ENCODE measurements around the gene PRR11.

DNA sequence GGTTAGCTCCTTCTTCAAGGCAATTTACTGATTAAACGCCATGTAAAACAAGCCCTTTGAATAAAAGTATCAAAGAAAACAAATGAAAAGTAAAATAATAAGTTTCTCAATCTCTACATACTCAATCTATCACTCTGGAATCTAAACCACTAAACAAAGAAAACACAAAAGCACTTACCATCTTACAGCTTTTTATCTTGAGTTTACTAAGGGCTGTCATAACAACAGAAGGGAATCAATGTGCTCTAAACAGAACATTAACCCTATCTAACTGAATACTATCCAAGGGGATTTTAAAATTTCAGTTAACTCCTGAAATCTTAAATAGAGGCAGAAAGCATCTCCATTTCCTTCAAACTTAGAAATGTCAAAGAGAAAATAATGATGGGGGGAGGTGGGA is 4.0 kb upstream of the PRR11 start:
- TF ChIP-seq, protein P1, sequence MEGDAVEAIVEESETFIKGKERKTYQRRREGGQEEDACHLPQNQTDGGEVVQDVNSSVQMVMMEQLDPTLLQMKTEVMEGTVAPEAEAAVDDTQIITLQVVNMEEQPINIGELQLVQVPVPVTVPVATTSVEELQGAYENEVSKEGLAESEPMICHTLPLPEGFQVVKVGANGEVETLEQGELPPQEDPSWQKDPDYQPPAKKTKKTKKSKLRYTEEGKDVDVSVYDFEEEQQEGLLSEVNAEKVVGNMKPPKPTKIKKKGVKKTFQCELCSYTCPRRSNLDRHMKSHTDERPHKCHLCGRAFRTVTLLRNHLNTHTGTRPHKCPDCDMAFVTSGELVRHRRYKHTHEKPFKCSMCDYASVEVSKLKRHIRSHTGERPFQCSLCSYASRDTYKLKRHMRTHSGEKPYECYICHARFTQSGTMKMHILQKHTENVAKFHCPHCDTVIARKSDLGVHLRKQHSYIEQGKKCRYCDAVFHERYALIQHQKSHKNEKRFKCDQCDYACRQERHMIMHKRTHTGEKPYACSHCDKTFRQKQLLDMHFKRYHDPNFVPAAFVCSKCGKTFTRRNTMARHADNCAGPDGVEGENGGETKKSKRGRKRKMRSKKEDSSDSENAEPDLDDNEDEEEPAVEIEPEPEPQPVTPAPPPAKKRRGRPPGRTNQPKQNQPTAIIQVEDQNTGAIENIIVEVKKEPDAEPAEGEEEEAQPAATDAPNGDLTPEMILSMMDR (conservative IDR thresholded peaks at IDR 0.05): no peak
- TF ChIP-seq ZFX (IDR thresholded peaks at IDR 0.05): no peak

All from C4-2B (cell line).